ENCODE results near the gene TRIM66. TPM values are rescaled to one million over a fixed set of nuclear protein-coding genes. Genes with fewer than 3 reads are reported as not detected.

The TRIM66 gene
- total and polyA plus RNA-seq, 2 donors (not counting 3 experiments of a cell fraction or from before 2014, with no cell fraction given), result 5.5 to 11.7 TPM

DNA sequence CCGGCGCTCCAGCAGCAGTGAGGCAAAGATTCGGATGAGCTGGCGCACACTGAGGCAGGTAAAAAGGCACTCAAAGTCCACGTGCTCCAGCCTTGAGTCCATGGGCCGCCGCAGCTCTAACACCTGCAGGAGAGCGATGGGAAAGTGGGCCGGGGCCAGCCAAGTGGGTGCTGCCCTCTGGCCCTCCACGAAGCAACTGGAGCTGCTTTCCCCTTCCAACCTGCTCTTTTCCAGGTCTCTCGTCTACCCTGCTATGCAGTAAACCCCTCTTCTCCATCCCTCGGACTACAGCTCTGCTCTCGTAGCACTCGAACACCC, 20.1 kb upstream of the TRIM66 start:
- Histone ChIP-seq H3K4me1 (ENCODE audit: control insufficient read depth, extremely low read depth, insufficient read depth, low read length) (peaks cover 11% of the 10 kb centered on the region), H3K27me3 (ENCODE audit: control insufficient read depth in 2 of 2, insufficient read depth in 2 of 2, low read length in 2 of 2) (no peaks in the 10 kb centered on the region), H3K79me2 (ENCODE audit: control insufficient read depth, insufficient read depth, low read length) (no peaks in the 10 kb centered on the region), H3K9me1 (replicated peaks; ENCODE audit: control insufficient read depth, extremely low read depth, insufficient read depth, low read length) (no peaks in the 10 kb centered on the region), H3K9me3 (replicated peaks; ENCODE audit: control insufficient read depth, insufficient read depth, low read length) (no peaks in the 10 kb centered on the region), H3K9ac (replicated peaks; ENCODE audit: extremely low read depth, insufficient read depth, low read length) (no peak overlapping the region), H3K27ac (ENCODE audit: insufficient read depth, low read depth, low read length) (no peak overlapping the region), H3K4me3 (replicated peaks in 1 of 3; ENCODE audit: insufficient read depth in 1 of 3, low read depth in 1 of 3, low read length in 3 of 3) (no peak overlapping the region), H2AFZ (ENCODE audit: low read depth, low read length) (no peak overlapping the region), H3K36me3 (ENCODE audit: control insufficient read depth in 2 of 2, extremely low read depth in 1 of 2, insufficient read depth in 2 of 2, low read length in 2 of 2) (no peaks in the 10 kb centered on the region), H4K20me1 (replicated peaks; ENCODE audit: control insufficient read depth, extremely low read depth, insufficient read depth, low read length) (no peaks in the 10 kb centered on the region), H3K4me2 (ENCODE audit: insufficient read depth, low read length) (no peak overlapping the region)
- ChIA-PET POLR2A (interaction anchor here (0.7 kb wide), 1 partner anchor 20 kb away, joined by 3 read pairs; the partner anchor contains the start of genes RPL27A and TRIM66), CTCF (interaction anchor here (1.9 kb wide), 1 partner anchor 17 kb away, joined by 5 read pairs; no protein-coding TSS in a partner anchor)
- dilution Hi-C loops (cut with MboI; ENCODE audit: extremely low pct_ligation_motif_present, low sequenced_read_pairs) (no loop called here), intact Hi-C loops (cut with micrococcal nuclease) (loop anchor here (1.0 kb wide), 1 partner anchor 34 kb away; no protein-coding TSS in a partner anchor)
- no peak for DNase-seq (ENCODE audit: low read depth, low spot score)
- no TSS peak for BruUV-seq (replicated peaks)
- no peak for TF ChIP-seq GATA2 (IDR thresholded peaks at IDR 0.05; ENCODE audit: insufficient read depth, insufficient read length, low read depth, low read length)
- no peak for FAIRE-seq

- Histone ChIP-seq H3K4me1 (ENCODE audit: control insufficient read depth, extremely low read depth, insufficient read depth, low read length) (peaks cover 11% of the 10 kb centered on the region), H3K79me2 (ENCODE audit: control insufficient read depth, insufficient read depth, low read length) (no peaks in the 10 kb centered on the region), H2AFZ (ENCODE audit: low read depth, low read length) (no peak overlapping the region), H3K27ac (ENCODE audit: insufficient read depth, low read depth, low read length) (no peak overlapping the region), H3K9me1 (replicated peaks; ENCODE audit: control insufficient read depth, extremely low read depth, insufficient read depth, low read length) (no peaks in the 10 kb centered on the region), H3K27me3 (ENCODE audit: control insufficient read depth in 2 of 2, insufficient read depth in 2 of 2, low read length in 2 of 2) (no peaks in the 10 kb centered on the region), H3K4me3 (replicated peaks in 1 of 3; ENCODE audit: insufficient read depth in 1 of 3, low read depth in 1 of 3, low read length in 3 of 3) (no peak overlapping the region), H3K9ac (replicated peaks; ENCODE audit: extremely low read depth, insufficient read depth, low read length) (no peak overlapping the region), H3K4me2 (ENCODE audit: insufficient read depth, low read length) (no peak overlapping the region), H4K20me1 (replicated peaks; ENCODE audit: control insufficient read depth, extremely low read depth, insufficient read depth, low read length) (no peaks in the 10 kb centered on the region), H3K36me3 (ENCODE audit: control insufficient read depth in 2 of 2, extremely low read depth in 1 of 2, insufficient read depth in 2 of 2, low read length in 2 of 2) (no peaks in the 10 kb centered on the region), H3K9me3 (replicated peaks; ENCODE audit: control insufficient read depth, insufficient read depth, low read length) (no peaks in the 10 kb centered on the region)
- dilution Hi-C loops (cut with MboI; ENCODE audit: extremely low pct_ligation_motif_present, low sequenced_read_pairs) (no loop called here), intact Hi-C loops (cut with micrococcal nuclease) (loop anchor here (1.0 to 2.0 kb wide), 2 partner anchors 13 to 34 kb away; no protein-coding TSS in a partner anchor)
- DNase-seq (ENCODE audit: low read depth, low spot score), result no peak
- POLR2A ChIA-PET, result interaction anchor here (0.7 kb wide), 1 partner anchor 20 kb away, joined by 3 read pairs; the partner anchor contains the start of genes RPL27A and TRIM66
- TF ChIP-seq FOS (IDR thresholded peaks at IDR 0.05; ENCODE audit: borderline replicate concordance, insufficient read depth, low read length) (no peak), POLR2A (IDR thresholded peaks at IDR 0.05; ENCODE audit: low read depth, low read length) (no peak), GATA2 (IDR thresholded peaks at IDR 0.05; ENCODE audit: insufficient read depth, insufficient read length, low read depth, low read length) (no peak), POLR2AphosphoS5 (IDR thresholded peaks at IDR 0.05; ENCODE audit: insufficient read depth, low read depth, low read length) (no peak), EZH2 (IDR thresholded peaks at IDR 0.05; ENCODE audit: borderline replicate concordance, low read depth, low read length, severe bottlenecking) (no peak), MAX (IDR thresholded peaks at IDR 0.05; ENCODE audit: insufficient read depth, insufficient read length) (no peak), CTCF (IDR thresholded peaks at IDR 0.05; ENCODE audit: extremely low read depth in 1 of 2, insufficient read depth in 1 of 2, low read depth in 1 of 2, low read length in 2 of 2) (no peak), MYC (IDR thresholded peaks at IDR 0.05; ENCODE audit: low read depth, low read length) (no peak), JUN (IDR thresholded peaks at IDR 0.05; ENCODE audit: borderline replicate concordance, insufficient read depth, insufficient read length, low read depth) (no peak)
- BruUV-seq (replicated peaks), result no TSS peak
- FAIRE-seq, result no peak
- CTCF ChIA-PET, result interaction anchor here (1.2 kb wide), 1 partner anchor 31 kb away, joined by 3 read pairs; no protein-coding TSS in a partner anchor
Observed at GRCh38 chr11:8701891-8702597, 19.6 kb upstream of the TRIM66 start.

Data from endothelial cell of umbilical vein (primary cell).